K562 (cell line): ENCODE results near the gene SCRN1. TPM values are rescaled to one million over a fixed set of nuclear protein-coding genes. Genes with fewer than 3 reads are reported as not detected.

Experiments used
- ARNT ChIP-seq, 2 experiments: fragments of 450-650 bp; IDR thresholded peaks; 2 replicates each; pipeline ENCODE4 v1.6.1; 2016; ENCODE audit warnings: mild to moderate bottlenecking in 1 of 2
- BDP1 ChIP-seq: IDR thresholded peaks from 3 replicates; pipeline ENCODE4 v1.6.1; 2011; ENCODE audit not compliant: insufficient read length, insufficient read depth
- BRF1 ChIP-seq: IDR thresholded peaks from 3 replicates; pipeline ENCODE4 v1.6.1; 2011; ENCODE audit warnings: borderline replicate concordance, mild to moderate bottlenecking; ENCODE audit not compliant: insufficient read length; ENCODE audit errors: extremely low read depth
- CBFA2T3 ChIP-seq: fragments of 450-650 bp; IDR thresholded peaks from 2 replicates; pipeline ENCODE4 v1.6.1; 2017
- CEBPB ChIP-seq: fragments of 450-650 bp; IDR thresholded peaks from 2 replicates; pipeline ENCODE4 v1.6.1; 2016; ENCODE audit warnings: missing genetic modification characterization, missing compliant biosample characterization
- FOXK1 ChIP-seq: sonication (generic); formaldehyde crosslinking; IDR thresholded peaks from 2 replicates; pipeline ENCODE4 v1.8.0; 2022; ENCODE audit warnings: missing genetic modification reagents, mild to moderate bottlenecking, borderline replicate concordance
- HDAC8 ChIP-seq: fragments of 450-650 bp; IDR thresholded peaks from 2 replicates; pipeline ENCODE4 v1.6.1; 2016; ENCODE audit warnings: mild to moderate bottlenecking, missing genetic modification characterization, moderate library complexity, missing compliant biosample characterization
- KAT8 ChIP-seq: fragments of 450-650 bp; IDR thresholded peaks from 2 replicates; pipeline ENCODE4 v1.6.1; 2016; ENCODE audit warnings: low read depth, mild to moderate bottlenecking
- RFX1 ChIP-seq: fragments of 450-650 bp; IDR thresholded peaks from 2 replicates; pipeline ENCODE4 v1.6.1; 2016; ENCODE audit warnings: mild to moderate bottlenecking, moderate library complexity
- SIN3B ChIP-seq: fragments of 450-650 bp; IDR thresholded peaks from 2 replicates; pipeline ENCODE4 v1.6.1; 2017; ENCODE audit warnings: low read depth, mild to moderate bottlenecking, moderate library complexity
- SMAD3 ChIP-seq: fragments of 450-650 bp; formaldehyde crosslinking; conservative IDR thresholded peaks from 2 replicates; pipeline ENCODE4 v1.4.0; 2020; ENCODE audit warnings: mild to moderate bottlenecking
- SP2 ChIP-seq: IDR thresholded peaks from 2 replicates; pipeline ENCODE4 v1.6.1; 2011; ENCODE audit warnings: mild to moderate bottlenecking, low read depth, low read length, moderate library complexity; ENCODE audit not compliant: poor library complexity, severe bottlenecking; ENCODE audit errors: extremely low read depth
- STAG1 ChIP-seq: sonication (generic); formaldehyde crosslinking; IDR thresholded peaks from 2 replicates; pipeline ENCODE4 v1.5.0; 2020; ENCODE audit warnings: missing genetic modification reagents, borderline replicate concordance
- ZNF311 ChIP-seq: fragments of 250-450 bp; sonication (Bioruptor Pico); IDR thresholded peaks from 2 replicates; pipeline ENCODE4 v1.4.0; 2020; ENCODE audit warnings: mild to moderate bottlenecking, moderate library complexity
- ZNF444 ChIP-seq: fragments of 250-450 bp; sonication (Bioruptor Pico); IDR thresholded peaks from 2 replicates; pipeline ENCODE4 v1.4.0; 2020; ENCODE audit warnings: mild to moderate bottlenecking, moderate library complexity
- ZNF57 ChIP-seq: fragments of 450-650 bp; formaldehyde crosslinking; IDR thresholded peaks from 2 replicates; pipeline ENCODE4 v1.4.0; 2020; ENCODE audit warnings: mild to moderate bottlenecking, moderate library complexity
- polyA plus RNA-seq, 8 experiments: library from polyadenylated mRNA; depleted of rRNA in 4 of 8; stranded (reverse) in 5 of 8; unstranded in 3 of 8; fragments of >200 nt; fragmentation: Nextera tagmentation in 2 of 8; fragmentation: Illumina TruSeq in 1 of 8; extraction: Ambion mirVana in 2 of 8; extraction: Trizol in 1 of 8; gene quantifications; 2 replicates each; pipeline versions ENCODE4 v1.2.1 to v1.2.3, GENCODE V29; 2011 to 2014; ENCODE audit warnings: inconsistent platforms in 1 of 8, missing spikeins in 1 of 8
- total RNA-seq, 7 experiments: library from RNA; depleted of rRNA in 6 of 7; stranded (reverse); fragments of >200 nt in 6 of 7; fragmentation: Illumina TruSeq in 2 of 7; extraction: Trizol in 2 of 7; gene quantifications; 2 replicates each; pipeline versions ENCODE4 v1.2.1 to v1.2.3, GENCODE V29; 2011 to 2021; ENCODE audit warnings: low replicate concordance in 1 of 7
- TF ChIP-seq, protein P1 (sequence below): fragments of 450-650 bp; conservative IDR thresholded peaks from 2 replicates; pipeline ENCODE4 v1.6.1; 2016; ENCODE audit warnings: missing genetic modification characterization, low read depth, mild to moderate bottlenecking, missing compliant biosample characterization, moderate library complexity
- TF ChIP-seq, protein P2 (sequence below): fragments of 250-450 bp; sonication (Bioruptor Pico); IDR thresholded peaks from 2 replicates; pipeline ENCODE4 v1.5.0; 2021; ENCODE audit warnings: mild to moderate bottlenecking, borderline replicate concordance
- TF ChIP-seq, protein P3 (sequence below): fragments of 250-450 bp; sonication (Bioruptor Pico); IDR thresholded peaks from 2 replicates; pipeline ENCODE4 v1.5.1; 2021; ENCODE audit warnings: mild to moderate bottlenecking
- TF ChIP-seq, protein P4 (sequence below): IDR thresholded peaks from 2 replicates; pipeline ENCODE4 v1.6.1; 2016; ENCODE audit warnings: missing genetic modification characterization, missing compliant biosample characterization

SCRN1 gene
- total and polyA plus RNA-seq, 9 of the 15 experiments (the other 6 are each of a cell fraction or from before 2014, with no cell fraction given): 0.13 to 1.4 (median 0.20) TPM

DNA sequence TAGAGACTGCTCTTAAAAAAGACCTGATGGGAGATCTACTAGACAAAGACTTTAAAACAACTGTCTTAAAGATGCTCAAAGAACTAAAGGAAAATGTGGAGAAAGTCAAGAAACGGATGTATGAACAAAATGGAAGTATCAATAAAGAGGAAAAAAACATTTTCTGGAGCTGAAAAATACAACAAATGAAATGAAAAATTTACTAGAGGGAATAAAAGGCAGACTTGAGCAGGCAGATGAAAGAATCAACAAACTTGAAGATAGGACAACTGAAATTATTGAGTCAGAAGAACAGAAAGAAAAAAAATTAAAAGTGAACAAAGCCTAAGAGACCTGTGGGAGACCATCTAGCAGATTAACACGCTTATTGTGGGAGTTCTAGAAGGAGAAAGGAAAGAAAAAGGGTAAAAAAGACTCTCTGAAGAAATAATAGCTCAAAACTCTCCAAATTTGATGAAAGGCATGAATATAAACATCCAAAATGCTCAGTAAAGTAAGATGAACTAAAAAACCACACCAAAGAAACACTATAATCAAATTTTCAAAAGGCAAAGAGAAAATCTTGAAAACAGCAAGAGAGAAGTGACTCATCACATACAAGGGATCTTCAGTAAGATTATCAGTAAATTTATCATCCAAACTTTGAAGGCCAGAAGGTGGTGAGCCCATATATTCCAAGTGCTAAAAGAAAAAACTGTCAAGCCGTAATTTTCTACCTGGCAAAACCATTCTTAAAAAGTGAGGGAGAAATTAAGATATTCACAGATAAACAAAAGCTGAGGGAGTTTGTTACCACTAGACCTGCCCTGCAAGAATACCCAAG lies 83.2 kb downstream of the SCRN1 start (continued):
- TF ChIP-seq, protein P1, sequence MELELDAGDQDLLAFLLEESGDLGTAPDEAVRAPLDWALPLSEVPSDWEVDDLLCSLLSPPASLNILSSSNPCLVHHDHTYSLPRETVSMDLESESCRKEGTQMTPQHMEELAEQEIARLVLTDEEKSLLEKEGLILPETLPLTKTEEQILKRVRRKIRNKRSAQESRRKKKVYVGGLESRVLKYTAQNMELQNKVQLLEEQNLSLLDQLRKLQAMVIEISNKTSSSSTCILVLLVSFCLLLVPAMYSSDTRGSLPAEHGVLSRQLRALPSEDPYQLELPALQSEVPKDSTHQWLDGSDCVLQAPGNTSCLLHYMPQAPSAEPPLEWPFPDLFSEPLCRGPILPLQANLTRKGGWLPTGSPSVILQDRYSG (tag): no peak
- TF ChIP-seq, protein P2, sequence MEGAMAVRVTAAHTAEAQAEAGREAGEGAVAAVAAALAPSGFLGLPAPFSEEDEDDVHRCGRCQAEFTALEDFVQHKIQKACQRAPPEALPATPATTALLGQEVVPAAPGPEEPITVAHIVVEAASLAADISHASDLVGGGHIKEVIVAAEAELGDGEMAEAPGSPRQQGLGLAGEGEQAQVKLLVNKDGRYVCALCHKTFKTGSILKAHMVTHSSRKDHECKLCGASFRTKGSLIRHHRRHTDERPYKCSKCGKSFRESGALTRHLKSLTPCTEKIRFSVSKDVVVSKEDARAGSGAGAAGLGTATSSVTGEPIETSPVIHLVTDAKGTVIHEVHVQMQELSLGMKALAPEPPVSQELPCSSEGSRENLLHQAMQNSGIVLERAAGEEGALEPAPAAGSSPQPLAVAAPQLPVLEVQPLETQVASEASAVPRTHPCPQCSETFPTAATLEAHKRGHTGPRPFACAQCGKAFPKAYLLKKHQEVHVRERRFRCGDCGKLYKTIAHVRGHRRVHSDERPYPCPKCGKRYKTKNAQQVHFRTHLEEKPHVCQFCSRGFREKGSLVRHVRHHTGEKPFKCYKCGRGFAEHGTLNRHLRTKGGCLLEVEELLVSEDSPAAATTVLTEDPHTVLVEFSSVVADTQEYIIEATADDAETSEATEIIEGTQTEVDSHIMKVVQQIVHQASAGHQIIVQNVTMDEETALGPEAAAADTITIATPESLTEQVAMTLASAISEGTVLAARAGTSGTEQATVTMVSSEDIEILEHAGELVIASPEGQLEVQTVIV: no peak
- TF ChIP-seq KAT8: no peak
- TF ChIP-seq, protein P3, sequence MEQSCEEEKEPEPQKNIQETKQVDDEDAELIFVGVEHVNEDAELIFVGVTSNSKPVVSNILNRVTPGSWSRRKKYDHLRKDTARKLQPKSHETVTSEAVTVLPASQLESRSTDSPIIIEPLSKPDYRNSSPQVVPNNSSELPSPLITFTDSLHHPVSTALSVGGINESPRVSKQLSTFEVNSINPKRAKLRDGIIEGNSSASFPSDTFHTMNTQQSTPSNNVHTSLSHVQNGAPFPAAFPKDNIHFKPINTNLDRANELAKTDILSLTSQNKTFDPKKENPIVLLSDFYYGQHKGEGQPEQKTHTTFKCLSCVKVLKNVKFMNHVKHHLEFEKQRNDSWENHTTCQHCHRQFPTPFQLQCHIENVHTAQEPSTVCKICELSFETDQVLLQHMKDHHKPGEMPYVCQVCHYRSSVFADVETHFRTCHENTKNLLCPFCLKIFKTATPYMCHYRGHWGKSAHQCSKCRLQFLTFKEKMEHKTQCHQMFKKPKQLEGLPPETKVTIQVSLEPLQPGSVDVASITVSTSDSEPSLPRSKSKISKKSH (CRISPR knock-in tag): 0 out of 2 replicates have a peak, but pooled peaks have one; percentile 26
- TF ChIP-seq CBFA2T3: no peak
- TF ChIP-seq ARNT (IDR thresholded peaks at IDR 0.05): 0 out of 4 replicates have a peak, but pooled peaks of 1 of the 2 experiments have one; percentile 30
- no peak for TF ChIP-seq FOXK1 (CRISPR knock-in tag)
- TF ChIP-seq ZNF57 (CRISPR knock-in tag): no peak
- no peak for TF ChIP-seq BRF1
- TF ChIP-seq SIN3B: no peak
- no peak for TF ChIP-seq SP2
- TF ChIP-seq CEBPB (tag): no peak
- TF ChIP-seq, protein P4, sequence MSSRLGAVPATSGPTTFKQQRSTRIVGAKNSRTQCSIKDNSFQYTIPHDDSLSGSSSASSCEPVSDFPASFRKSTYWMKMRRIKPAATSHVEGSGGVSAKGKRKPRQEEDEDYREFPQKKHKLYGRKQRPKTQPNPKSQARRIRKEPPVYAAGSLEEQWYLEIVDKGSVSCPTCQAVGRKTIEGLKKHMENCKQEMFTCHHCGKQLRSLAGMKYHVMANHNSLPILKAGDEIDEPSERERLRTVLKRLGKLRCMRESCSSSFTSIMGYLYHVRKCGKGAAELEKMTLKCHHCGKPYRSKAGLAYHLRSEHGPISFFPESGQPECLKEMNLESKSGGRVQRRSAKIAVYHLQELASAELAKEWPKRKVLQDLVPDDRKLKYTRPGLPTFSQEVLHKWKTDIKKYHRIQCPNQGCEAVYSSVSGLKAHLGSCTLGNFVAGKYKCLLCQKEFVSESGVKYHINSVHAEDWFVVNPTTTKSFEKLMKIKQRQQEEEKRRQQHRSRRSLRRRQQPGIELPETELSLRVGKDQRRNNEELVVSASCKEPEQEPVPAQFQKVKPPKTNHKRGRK (tag): peak; percentile 37; the same call in 1 of the 2 replicates
- no peak for TF ChIP-seq STAG1
- TF ChIP-seq BDP1: no peak
- no peak for TF ChIP-seq RFX1
- no peak for TF ChIP-seq ZNF311 (CRISPR knock-in tag)
- TF ChIP-seq ZNF444 (CRISPR knock-in tag): no peak
- TF ChIP-seq SMAD3 (CRISPR knock-in tag): no peak
- TF ChIP-seq HDAC8 (tag): no peak
